ENCODE data around the gene BTF3. TPM values are rescaled to one million over a fixed set of nuclear protein-coding genes. Genes with fewer than 3 reads are reported as not detected.
"Not testable (repeated sequence)": the region's sequence is repeated elsewhere in the genome, so short reads cannot be mapped to it uniquely, and the experiment has no call there.

Gene BTF3
- total RNA-seq, 2 donors from 2014 or later: 522 to 537 TPM

GRCh38 chr5:73482383-73483136 is 15.7 kb upstream of the BTF3 start:
- no peak for ATAC-seq

GRCh38 chr5:73483676-73484075 is 14.6 kb upstream of the BTF3 start:
- intact Hi-C loops (cut with DNase I, micrococcal nuclease): no loop called here
- no peak for ATAC-seq
- DNase-seq: no peak

More at GRCh38 chr5:73482383-73483136, 15.7 kb upstream of the BTF3 start:
- intact Hi-C loops (cut with DNase I, micrococcal nuclease): no loop called here
- DNase-seq: no peak

- intact Hi-C loops (cut with DNase I, micrococcal nuclease): no loop called here
- DNase-seq (no peak), ATAC-seq (no peak)
These were observed 13.7 kb upstream of the BTF3 start for GRCh38 chr5:73484511-73484910.

GRCh38 chr5:73485715-73486114 is 12.5 kb upstream of the BTF3 start:
- ATAC-seq (no peak), DNase-seq (no peak)
- intact Hi-C loops (cut with DNase I, micrococcal nuclease): no loop called here

GRCh38 chr5:73486119-73486899 is 11.9 kb upstream of the BTF3 start:
- DNase-seq: no peak
- intact Hi-C loops (cut with DNase I, micrococcal nuclease): no loop called here
- no peak for ATAC-seq

- intact Hi-C loops (cut with DNase I, micrococcal nuclease); ATAC-seq; DNase-seq: not testable (repeated sequence)
These were observed 11.0 kb upstream of the BTF3 start for GRCh38 chr5:73487257-73487656.

GRCh38 chr5:73487815-73488214 is 10.4 kb upstream of the BTF3 start:
- no peak for ATAC-seq
- intact Hi-C loops (cut with DNase I, micrococcal nuclease): no loop called here
- DNase-seq: no peak

GRCh38 chr5:73488806-73489205 is 9.4 kb upstream of the BTF3 start:
- ATAC-seq (no peak), DNase-seq (no peak)
- intact Hi-C loops (cut with DNase I, micrococcal nuclease): no loop called here

- DNase-seq (peak; percentile 26 to 41), ATAC-seq (peak; percentile 98)
- intact Hi-C loops (cut with DNase I, micrococcal nuclease): no loop called here
These were observed 8.2 kb upstream of the BTF3 start for GRCh38 chr5:73490088-73490487.

GRCh38 chr5:73491155-73491554 is 7.1 kb upstream of the BTF3 start:
- DNase-seq: no peak
- intact Hi-C loops (cut with DNase I, micrococcal nuclease): no loop called here
- no peak for ATAC-seq

GRCh38 chr5:73493421-73493820 is 4.8 kb upstream of the BTF3 start:
- ATAC-seq (no peak), DNase-seq (no peak)
- intact Hi-C loops (cut with DNase I, micrococcal nuclease): no loop called here

- DNase-seq: no peak
- intact Hi-C loops (cut with DNase I, micrococcal nuclease): no loop called here
- no peak for ATAC-seq
These were observed 3.5 kb upstream of the BTF3 start for GRCh38 chr5:73494721-73495120.

- intact Hi-C loops (cut with DNase I, micrococcal nuclease): no loop called here
- no peak for DNase-seq
- ATAC-seq: peak; percentile 67
These were observed 2.4 kb upstream of the BTF3 start for GRCh38 chr5:73495772-73496335.

- ATAC-seq (peak; percentile 51), DNase-seq (no peak)
- intact Hi-C loops (cut with DNase I, micrococcal nuclease): no loop called here
These were observed 1.2 kb upstream of the BTF3 start for GRCh38 chr5:73496984-73497457.

GRCh38 chr5:73497497-73498056 is 665 bp upstream of the BTF3 start:
- DNase-seq: no peak
- intact Hi-C loops (cut with DNase I, micrococcal nuclease): no loop called here
- no peak for ATAC-seq

GRCh38 chr5:73499187-73499586 is 945 bp downstream of the BTF3 start:
- no peak for ATAC-seq
- DNase-seq: no peak
- intact Hi-C loops (cut with DNase I, micrococcal nuclease): no loop called here

GRCh38 chr5:73499756-73500155 is 1.5 kb downstream of the BTF3 start:
- DNase-seq (no peak), ATAC-seq (no peak)
- intact Hi-C loops (cut with DNase I, micrococcal nuclease): no loop called here

GRCh38 chr5:73501406-73501805 is 3.2 kb downstream of the BTF3 start:
- DNase-seq: no peak
- intact Hi-C loops (cut with DNase I, micrococcal nuclease): no loop called here
- ATAC-seq: no peak

GRCh38 chr5:73506459-73506955 is 8.3 kb downstream of the BTF3 start:
- intact Hi-C loops (cut with DNase I, micrococcal nuclease): no loop called here
- ATAC-seq (no peak), DNase-seq (no peak)
